ENCODE results near the gene WNT5B.
"Not testable (repeated sequence)": the region's sequence is repeated elsewhere in the genome, so short reads cannot be mapped to it uniquely, and the experiment has no call there.

WNT5B gene

GRCh38 chr12:1692895-1693610 lies 64.0 kb downstream of the WNT5B start:
- DNase-seq: no peak

DNA sequence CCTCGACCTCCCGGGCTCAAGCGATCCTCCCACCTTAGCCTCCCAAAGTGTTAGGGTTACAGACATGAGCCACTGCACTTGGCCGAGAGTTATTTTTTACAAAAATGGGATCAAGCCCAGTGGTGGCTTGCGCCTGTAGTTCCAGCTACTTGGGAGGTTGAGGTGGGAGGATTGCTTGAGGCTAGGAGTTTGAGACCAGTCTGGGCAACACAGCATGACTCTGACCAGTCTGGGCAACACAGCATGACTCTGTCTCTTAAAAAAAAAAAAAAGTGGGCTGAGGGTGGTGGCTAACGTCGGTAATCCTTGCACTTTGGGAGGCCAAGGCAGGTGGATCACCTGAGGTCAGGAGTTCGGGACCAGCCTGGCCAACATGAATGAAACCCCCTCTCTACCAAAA lies 66.1 kb downstream of the WNT5B start:
- DNase-seq: not testable (repeated sequence)

GRCh38 chr12:1695886-1696670 lies 67.0 kb downstream of the WNT5B start:
- no peak for DNase-seq

- DNase-seq: no peak
These were observed 67.8 kb downstream of the WNT5B start for GRCh38 chr12:1696800-1697199.
